Neural cell (in vitro differentiated cells): Measurements from ENCODE around the gene COMMD9. TPM values are rescaled to one million over a fixed set of nuclear protein-coding genes. Genes with fewer than 3 reads are reported as not detected.

Experiments used
- H2AFZ ChIP-seq: fragments of 200-600, 300-800 bp; sonication (generic), shearing (Covaris generic); 2 replicates; pipeline ENCODE4 v1.6.0; 2014; ENCODE audit warnings: low read depth, mild to moderate bottlenecking, antibody characterized with exemption, low read length, moderate library complexity
- H3F3A ChIP-seq: fragments of 200-600 bp; shearing (Covaris generic); 2 replicates; pipeline ENCODE4 v1.6.1; 2016; ENCODE audit warnings: mild to moderate bottlenecking, moderate library complexity, mixed read lengths, antibody characterized with exemption, low read length; ENCODE audit not compliant: insufficient read depth, poor library complexity, severe bottlenecking
- H3K27ac ChIP-seq: fragments of 200-600, 300-800 bp; sonication (generic), shearing (Covaris generic); 2 replicates; pipeline ENCODE4 v1.5.1; 2014; ENCODE audit warnings: mild to moderate bottlenecking, low read length, moderate library complexity
- H3K27me3 ChIP-seq: fragments of 300-800, 200-600 bp; sonication (generic), shearing (Covaris generic); 2 replicates; pipeline ENCODE4 v1.6.0; 2014; ENCODE audit warnings: mild to moderate bottlenecking, low read depth, low read length, moderate library complexity; ENCODE audit not compliant: insufficient read depth
- H3K36me3 ChIP-seq: fragments of 300-800, 200-600 bp; sonication (generic), shearing (Covaris generic); 2 replicates; pipeline ENCODE4 v1.5.1; 2014; ENCODE audit warnings: mild to moderate bottlenecking, antibody characterized with exemption, low read length, moderate library complexity; ENCODE audit not compliant: insufficient read depth
- H3K4me2 ChIP-seq: fragments of 300-800, 200-600 bp; sonication (generic), shearing (Covaris generic); 2 replicates; pipeline ENCODE4 v1.6.0; 2014; ENCODE audit warnings: mild to moderate bottlenecking, low read length
- H3K4me3 ChIP-seq: fragments of 300-800, 200-600 bp; sonication (generic), shearing (Covaris generic); 2 replicates; pipeline ENCODE4 v1.5.1; 2014; ENCODE audit warnings: mild to moderate bottlenecking, low read length, moderate library complexity
- H3K79me2 ChIP-seq: fragments of 200-600 bp; shearing (Covaris generic); replicated peaks from 2 replicates; pipeline ENCODE4 v1.6.0; 2014; ENCODE audit warnings: mild to moderate bottlenecking, low read length, moderate library complexity; ENCODE audit not compliant: insufficient read depth
- H3K9ac ChIP-seq: fragments of 300-800, 200-600 bp; sonication (generic), shearing (Covaris generic); 2 replicates; pipeline ENCODE4 v1.6.1; 2016; ENCODE audit warnings: mild to moderate bottlenecking, low read length, mixed read lengths
- H3K9me2 ChIP-seq: fragments of 200-600 bp; shearing (Covaris generic); 2 replicates; pipeline ENCODE4 v1.6.1; 2016; ENCODE audit warnings: mild to moderate bottlenecking, low read length, mixed read lengths; ENCODE audit not compliant: insufficient read depth
- H3K9me3 ChIP-seq: fragments of 200-600, 300-800 bp; sonication (generic), shearing (Covaris generic); 2 replicates; pipeline ENCODE4 v1.6.1; 2016; ENCODE audit warnings: mild to moderate bottlenecking, mixed run types, low read length, moderate library complexity, mixed read lengths
- H4K20me1 ChIP-seq: fragments of 200-600 bp; shearing (Covaris generic); 2 replicates; pipeline ENCODE4 v1.6.1; 2016; ENCODE audit warnings: mild to moderate bottlenecking, mixed run types; ENCODE audit not compliant: insufficient read depth
- EP300 ChIP-seq: fragments of 450-650 bp; conservative IDR thresholded peaks from 2 replicates; pipeline ENCODE4 v1.6.1; 2014; ENCODE audit warnings: antibody characterized with exemption, mild to moderate bottlenecking, moderate library complexity; ENCODE audit not compliant: poor library complexity, severe bottlenecking
- EZH2 ChIP-seq: fragments of 200-600, 300-800 bp; shearing (Covaris generic), sonication (generic); IDR thresholded peaks from 2 replicates; pipeline ENCODE4 v1.6.1; 2014; ENCODE audit warnings: antibody characterized with exemption, low read length, borderline replicate concordance, mild to moderate bottlenecking; ENCODE audit not compliant: insufficient read depth, poor library complexity, severe bottlenecking
- MXI1 ChIP-seq: fragments of 450-650 bp; conservative IDR thresholded peaks from 2 replicates; pipeline ENCODE4 v1.6.1; 2014; ENCODE audit warnings: antibody characterized with exemption, mild to moderate bottlenecking; ENCODE audit not compliant: poor library complexity, severe bottlenecking
- POLR2AphosphoS5 ChIP-seq: IDR thresholded peaks from 2 replicates; pipeline ENCODE4 v1.6.1; 2012
- RAD21 ChIP-seq: fragments of 450-650 bp; conservative IDR thresholded peaks from 2 replicates; pipeline ENCODE4 v1.6.1; 2014; ENCODE audit warnings: antibody characterized with exemption, mild to moderate bottlenecking, moderate library complexity
- SMC3 ChIP-seq: fragments of 450-650 bp; conservative IDR thresholded peaks from 2 replicates; pipeline ENCODE4 v1.6.1; 2014; ENCODE audit warnings: antibody characterized with exemption, mild to moderate bottlenecking, moderate library complexity; ENCODE audit not compliant: poor library complexity
- TAF1 ChIP-seq: IDR thresholded peaks from 2 replicates; pipeline ENCODE4 v1.6.1; 2012; ENCODE audit warnings: low read depth
- polyA plus RNA-seq: library from polyadenylated mRNA; depleted of rRNA; stranded (reverse); fragments of >200 nt; gene quantifications from 2 replicates; pipeline ENCODE4 v1.2.3, GENCODE V29; 2014
- TF ChIP-seq, protein P1 (sequence below): IDR thresholded peaks from 2 replicates; pipeline ENCODE4 v1.6.1; 2012; ENCODE audit warnings: borderline replicate concordance
- TF ChIP-seq, protein P2 (sequence below): fragments of 450-650 bp; IDR thresholded peaks from 2 replicates; pipeline ENCODE4 v1.5.1; 2014; ENCODE audit warnings: antibody characterized with exemption, mild to moderate bottlenecking, moderate library complexity; ENCODE audit not compliant: poor library complexity, severe bottlenecking

Gene COMMD9
- polyA plus RNA-seq, 1 donor from 2014 or later, result 119 TPM

DNA sequence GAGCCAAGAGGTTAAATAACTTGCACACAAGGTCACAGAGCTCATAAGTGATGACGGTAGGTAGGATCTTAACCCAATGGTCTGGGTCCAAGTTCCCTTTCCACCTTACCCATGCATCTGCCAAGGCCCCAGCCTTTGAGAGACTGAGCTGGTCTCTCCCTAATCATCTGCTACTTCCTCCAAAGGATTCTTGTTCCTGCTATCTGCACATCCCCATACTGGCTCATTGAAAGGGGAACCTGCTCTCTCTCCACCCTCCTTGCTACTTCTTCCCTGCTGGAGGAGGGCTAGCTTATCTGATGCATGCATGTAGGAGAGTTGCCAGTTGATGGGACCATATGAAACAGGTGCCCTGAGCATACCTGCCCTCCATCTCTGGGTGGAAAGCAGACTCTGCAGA, 47.7 kb downstream of the COMMD9 start:
- Histone ChIP-seq H3K9me2 (no peaks in the 10 kb centered on the region), H3K4me2 (no peak overlapping the region), H3K9me3 (peaks cover 4% of the 10 kb centered on the region), H3K79me2 (no peaks in the 10 kb centered on the region), H2AFZ (no peak overlapping the region), H3F3A (no peaks in the 10 kb centered on the region), H3K27ac (no peak overlapping the region), H4K20me1 (no peaks in the 10 kb centered on the region), H3K36me3 (no peaks in the 10 kb centered on the region), H3K27me3 (no peaks in the 10 kb centered on the region), H3K9ac (no peak overlapping the region), H3K4me3 (no peak overlapping the region)
- TF ChIP-seq EP300, result no peak
- TF ChIP-seq, protein P1, sequence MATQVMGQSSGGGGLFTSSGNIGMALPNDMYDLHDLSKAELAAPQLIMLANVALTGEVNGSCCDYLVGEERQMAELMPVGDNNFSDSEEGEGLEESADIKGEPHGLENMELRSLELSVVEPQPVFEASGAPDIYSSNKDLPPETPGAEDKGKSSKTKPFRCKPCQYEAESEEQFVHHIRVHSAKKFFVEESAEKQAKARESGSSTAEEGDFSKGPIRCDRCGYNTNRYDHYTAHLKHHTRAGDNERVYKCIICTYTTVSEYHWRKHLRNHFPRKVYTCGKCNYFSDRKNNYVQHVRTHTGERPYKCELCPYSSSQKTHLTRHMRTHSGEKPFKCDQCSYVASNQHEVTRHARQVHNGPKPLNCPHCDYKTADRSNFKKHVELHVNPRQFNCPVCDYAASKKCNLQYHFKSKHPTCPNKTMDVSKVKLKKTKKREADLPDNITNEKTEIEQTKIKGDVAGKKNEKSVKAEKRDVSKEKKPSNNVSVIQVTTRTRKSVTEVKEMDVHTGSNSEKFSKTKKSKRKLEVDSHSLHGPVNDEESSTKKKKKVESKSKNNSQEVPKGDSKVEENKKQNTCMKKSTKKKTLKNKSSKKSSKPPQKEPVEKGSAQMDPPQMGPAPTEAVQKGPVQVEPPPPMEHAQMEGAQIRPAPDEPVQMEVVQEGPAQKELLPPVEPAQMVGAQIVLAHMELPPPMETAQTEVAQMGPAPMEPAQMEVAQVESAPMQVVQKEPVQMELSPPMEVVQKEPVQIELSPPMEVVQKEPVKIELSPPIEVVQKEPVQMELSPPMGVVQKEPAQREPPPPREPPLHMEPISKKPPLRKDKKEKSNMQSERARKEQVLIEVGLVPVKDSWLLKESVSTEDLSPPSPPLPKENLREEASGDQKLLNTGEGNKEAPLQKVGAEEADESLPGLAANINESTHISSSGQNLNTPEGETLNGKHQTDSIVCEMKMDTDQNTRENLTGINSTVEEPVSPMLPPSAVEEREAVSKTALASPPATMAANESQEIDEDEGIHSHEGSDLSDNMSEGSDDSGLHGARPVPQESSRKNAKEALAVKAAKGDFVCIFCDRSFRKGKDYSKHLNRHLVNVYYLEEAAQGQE, result no peak
- TF ChIP-seq MXI1, result no peak
- no peak for TF ChIP-seq RAD21
- TF ChIP-seq, protein P2, sequence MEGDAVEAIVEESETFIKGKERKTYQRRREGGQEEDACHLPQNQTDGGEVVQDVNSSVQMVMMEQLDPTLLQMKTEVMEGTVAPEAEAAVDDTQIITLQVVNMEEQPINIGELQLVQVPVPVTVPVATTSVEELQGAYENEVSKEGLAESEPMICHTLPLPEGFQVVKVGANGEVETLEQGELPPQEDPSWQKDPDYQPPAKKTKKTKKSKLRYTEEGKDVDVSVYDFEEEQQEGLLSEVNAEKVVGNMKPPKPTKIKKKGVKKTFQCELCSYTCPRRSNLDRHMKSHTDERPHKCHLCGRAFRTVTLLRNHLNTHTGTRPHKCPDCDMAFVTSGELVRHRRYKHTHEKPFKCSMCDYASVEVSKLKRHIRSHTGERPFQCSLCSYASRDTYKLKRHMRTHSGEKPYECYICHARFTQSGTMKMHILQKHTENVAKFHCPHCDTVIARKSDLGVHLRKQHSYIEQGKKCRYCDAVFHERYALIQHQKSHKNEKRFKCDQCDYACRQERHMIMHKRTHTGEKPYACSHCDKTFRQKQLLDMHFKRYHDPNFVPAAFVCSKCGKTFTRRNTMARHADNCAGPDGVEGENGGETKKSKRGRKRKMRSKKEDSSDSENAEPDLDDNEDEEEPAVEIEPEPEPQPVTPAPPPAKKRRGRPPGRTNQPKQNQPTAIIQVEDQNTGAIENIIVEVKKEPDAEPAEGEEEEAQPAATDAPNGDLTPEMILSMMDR, result no peak

DNA sequence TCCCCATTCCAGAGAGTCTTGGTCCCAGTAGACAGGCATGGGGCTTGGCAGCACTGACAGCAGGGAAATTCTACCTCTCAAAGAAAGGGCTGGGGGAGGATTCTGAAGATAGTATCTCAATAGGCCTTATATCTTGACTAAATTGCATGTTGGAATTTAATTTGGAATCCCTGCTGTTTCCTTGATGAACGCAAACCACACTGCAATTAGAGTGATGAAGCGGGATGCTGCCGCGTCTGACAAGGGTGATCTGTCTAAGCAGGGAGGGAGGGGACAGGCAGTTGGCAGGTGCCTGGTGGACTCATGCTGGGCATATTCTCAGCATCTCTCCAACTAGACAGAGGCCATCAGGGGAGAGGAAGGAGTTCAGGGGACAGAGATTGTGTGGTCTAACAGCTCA, 48.4 kb downstream of the COMMD9 start:
- no peak overlapping the region for H3K27ac ChIP-seq

More for the DNA sequence above, 48.4 kb downstream of the COMMD9 start:
- no peak overlapping the region for H3K9ac ChIP-seq
- TF ChIP-seq, protein P2, result no peak
- no peak for TF ChIP-seq RAD21
- TF ChIP-seq EZH2, result no peak
- TF ChIP-seq EP300, result no peak
- TF ChIP-seq POLR2AphosphoS5, result no peak
- TF ChIP-seq SMC3, result no peak
- TF ChIP-seq, protein P1, result no peak
- TF ChIP-seq TAF1, result no peak
- no peak for TF ChIP-seq MXI1
- no peak overlapping the region for H3K4me3 ChIP-seq
- H3K79me2 ChIP-seq, result no peaks in the 10 kb centered on the region
- no peaks in the 10 kb centered on the region for H4K20me1 ChIP-seq
- no peaks in the 10 kb centered on the region for H3K27me3 ChIP-seq
- H3K9me2 ChIP-seq, result no peaks in the 10 kb centered on the region
- no peak overlapping the region for H3K4me2 ChIP-seq
- no peaks in the 10 kb centered on the region for H3K36me3 ChIP-seq
- H3F3A ChIP-seq, result no peaks in the 10 kb centered on the region
- no peak overlapping the region for H2AFZ ChIP-seq
- H3K9me3 ChIP-seq, result peaks cover 4% of the 10 kb centered on the region
